ENCODE data around the gene RAB44.

The RAB44 gene

DNA sequence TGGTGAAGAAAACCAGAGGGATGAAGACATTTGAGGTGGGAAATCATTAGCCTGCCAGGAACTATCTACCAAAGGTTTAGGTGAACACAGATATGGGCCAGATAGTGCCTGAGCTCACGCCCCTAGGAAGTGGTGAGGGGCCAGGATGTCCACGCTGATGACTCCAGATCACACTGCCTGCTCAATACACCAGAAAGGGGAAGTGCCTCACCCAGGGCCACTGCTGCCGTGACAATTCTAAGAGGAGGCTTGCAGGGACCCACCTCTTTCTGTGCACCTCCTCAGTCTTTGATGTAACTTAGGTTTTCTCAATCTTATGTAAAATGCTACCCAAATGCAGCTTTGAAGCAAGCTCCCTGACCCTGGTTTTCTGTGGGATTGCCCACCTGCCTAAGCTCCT lies 5.4 kb upstream of the RAB44 start:
- H3K36me3 ChIP-seq (ENCODE audit: control insufficient read depth in 1 of 2, insufficient read depth in 2 of 2, low read length in 2 of 2) = peaks cover 0 to under 1% of the 10 kb centered on the region in 2 donors
- H3K4me1 ChIP-seq (ENCODE audit: control insufficient read depth in 1 of 2, insufficient read depth in 2 of 2, low read length in 2 of 2) = peaks cover 0 to 4% of the 10 kb centered on the region in 2 donors
- H3K9me3 ChIP-seq (ENCODE audit: control insufficient read depth in 1 of 2, low read length in 2 of 2) = no peaks in the 10 kb centered on the region
- H3K27ac ChIP-seq (ENCODE audit: low read length) = no peak overlapping the region
- no peaks in the 10 kb centered on the region for H3K27me3 ChIP-seq (ENCODE audit: low read depth, low read length)
- H3K4me3 ChIP-seq (ENCODE audit: low read depth in 1 of 2, low read length in 2 of 2) = no peak overlapping the region

DNA sequence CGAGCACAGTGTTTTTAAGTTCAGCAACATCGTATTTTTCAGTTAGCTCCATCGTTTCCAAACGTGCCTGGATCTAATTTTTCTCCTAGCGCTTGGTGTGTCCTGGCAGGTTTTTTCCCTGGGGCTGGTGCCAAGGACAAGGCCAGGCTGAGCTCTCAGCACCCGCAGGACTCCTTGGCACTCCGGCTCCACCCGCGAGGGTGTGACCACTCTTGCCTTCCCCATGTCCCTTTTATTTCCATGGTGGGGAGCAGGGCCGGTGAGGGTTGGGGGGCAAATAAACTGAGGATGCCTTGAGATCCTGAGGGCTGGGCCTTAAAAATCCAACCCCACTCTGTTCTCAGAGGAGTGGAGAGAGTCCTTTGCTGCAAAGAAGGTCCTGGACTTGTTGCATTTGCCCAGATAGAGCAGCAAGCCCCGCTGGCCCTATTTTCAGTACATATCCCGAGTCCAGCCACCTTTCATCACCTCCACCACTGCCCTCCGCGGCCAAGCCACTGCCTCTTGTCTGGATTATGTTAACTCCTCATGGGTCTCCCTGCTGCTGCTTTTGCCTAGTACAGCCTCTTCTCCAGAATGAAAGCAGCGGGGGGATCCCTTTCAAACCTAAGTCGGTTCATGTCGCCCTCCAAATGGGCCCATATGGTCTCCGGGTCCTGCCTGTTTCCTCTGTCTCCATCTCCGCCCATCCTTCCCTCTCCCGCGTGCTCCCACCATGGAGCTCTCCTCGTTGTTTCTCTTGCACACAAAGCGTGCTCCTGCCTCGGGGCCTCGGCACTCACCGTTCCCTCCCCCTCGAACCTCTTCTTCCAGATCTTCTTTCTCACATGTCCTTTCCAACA lies 4.5 kb upstream of the RAB44 start:
- H3K27ac ChIP-seq (ENCODE audit: low read length) = no peak overlapping the region
- no peaks in the 10 kb centered on the region for H3K9me3 ChIP-seq (ENCODE audit: control insufficient read depth in 1 of 2, low read length in 2 of 2)
- no peaks in the 10 kb centered on the region for H3K36me3 ChIP-seq (ENCODE audit: control insufficient read depth in 1 of 2, insufficient read depth in 2 of 2, low read length in 2 of 2)
- peaks cover 0 to 4% of the 10 kb centered on the region in 2 donors for H3K4me1 ChIP-seq (ENCODE audit: control insufficient read depth in 1 of 2, insufficient read depth in 2 of 2, low read length in 2 of 2)
- H3K4me3 ChIP-seq (ENCODE audit: low read depth in 1 of 2, low read length in 2 of 2) = no peak overlapping the region
- H3K27me3 ChIP-seq (ENCODE audit: low read depth, low read length) = no peaks in the 10 kb centered on the region

DNA sequence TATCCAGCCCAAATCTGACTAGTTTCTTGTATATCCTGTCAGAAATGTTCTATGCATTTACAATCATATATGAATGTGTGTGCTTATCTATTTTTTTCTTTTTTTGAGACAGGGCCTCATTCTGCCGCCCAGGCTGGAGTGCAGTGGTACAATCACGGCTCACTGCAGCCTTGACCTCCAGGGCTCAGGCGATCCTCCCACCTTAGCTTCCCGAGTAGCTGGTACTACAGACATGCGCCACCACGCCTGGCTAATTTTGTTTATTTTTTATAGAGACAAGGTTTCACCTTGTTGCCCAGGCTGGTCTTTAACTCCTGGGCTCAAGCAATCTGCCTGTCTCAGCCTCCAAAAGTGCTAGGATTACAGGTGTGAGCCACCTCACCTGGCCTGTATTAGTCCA lies 3.0 kb upstream of the RAB44 start:
- Histone ChIP-seq H3K9me3 (ENCODE audit: control insufficient read depth in 1 of 2, low read length in 2 of 2) (no peaks in the 10 kb centered on the region), H3K36me3 (ENCODE audit: control insufficient read depth in 1 of 2, insufficient read depth in 2 of 2, low read length in 2 of 2) (no peaks in the 10 kb centered on the region), H3K4me1 (ENCODE audit: control insufficient read depth in 1 of 2, insufficient read depth in 2 of 2, low read length in 2 of 2) (peaks cover 0 to 4% of the 10 kb centered on the region in 2 donors)

DNA sequence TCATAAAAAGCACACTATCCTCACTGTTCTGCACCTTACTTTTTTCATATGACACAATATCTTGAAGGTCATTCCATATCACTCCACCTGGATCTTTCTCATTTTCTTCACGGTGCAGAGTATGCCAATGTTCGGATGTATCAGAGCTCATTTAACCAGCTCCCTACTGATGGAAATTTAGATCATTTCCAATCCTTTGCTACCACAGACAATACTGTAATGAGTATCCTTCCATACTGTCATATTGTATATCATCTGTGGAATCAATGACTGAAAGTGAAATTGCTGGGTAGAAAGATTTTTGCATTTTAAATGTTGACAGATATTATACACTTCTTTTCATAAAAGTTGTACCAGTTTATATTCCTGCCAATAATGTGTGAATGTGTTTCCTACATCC lies 2.2 kb upstream of the RAB44 start:
- H3K36me3 ChIP-seq (ENCODE audit: control insufficient read depth in 1 of 2, insufficient read depth in 2 of 2, low read length in 2 of 2) = no peaks in the 10 kb centered on the region
- peaks cover 0 to 4% of the 10 kb centered on the region in 2 donors for H3K4me1 ChIP-seq (ENCODE audit: control insufficient read depth in 1 of 2, insufficient read depth in 2 of 2, low read length in 2 of 2)
- no peaks in the 10 kb centered on the region for H3K9me3 ChIP-seq (ENCODE audit: control insufficient read depth in 1 of 2, low read length in 2 of 2)
- no peaks in the 10 kb centered on the region for H3K27me3 ChIP-seq (ENCODE audit: low read depth, low read length)
- no peak overlapping the region for H3K27ac ChIP-seq (ENCODE audit: low read length)
- H3K4me3 ChIP-seq (ENCODE audit: low read depth in 1 of 2, low read length in 2 of 2) = no peak overlapping the region

More for the DNA sequence above, 3.0 kb upstream of the RAB44 start:
- no peak overlapping the region for H3K27ac ChIP-seq (ENCODE audit: low read length)
- no peaks in the 10 kb centered on the region for H3K27me3 ChIP-seq (ENCODE audit: low read depth, low read length)
- H3K4me3 ChIP-seq (ENCODE audit: low read depth in 1 of 2, low read length in 2 of 2) = no peak overlapping the region

DNA sequence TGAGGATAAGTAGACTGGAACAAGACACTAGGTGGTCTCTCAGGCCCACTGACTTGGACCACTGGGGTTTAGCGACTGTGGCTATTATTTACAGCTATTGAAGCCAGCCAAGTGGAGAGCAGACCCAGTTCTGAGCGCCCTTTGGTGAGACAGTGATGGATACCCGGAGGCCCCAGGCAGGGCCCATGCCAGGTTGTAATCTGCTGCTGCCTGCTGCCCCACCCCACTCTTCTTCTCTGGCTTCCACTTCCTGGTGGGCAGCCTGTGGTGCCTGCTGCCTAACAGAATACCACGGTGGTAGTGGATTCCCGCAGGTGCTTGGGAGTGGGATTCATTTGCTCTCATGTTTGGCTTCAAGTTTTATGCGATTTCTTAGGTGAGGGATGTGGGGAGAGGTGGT lies 570 bp downstream of the RAB44 start:
- no peak overlapping the region for H3K4me3 ChIP-seq (ENCODE audit: low read depth in 1 of 2, low read length in 2 of 2)
- H3K9me3 ChIP-seq (ENCODE audit: control insufficient read depth in 1 of 2, low read length in 2 of 2) = no peaks in the 10 kb centered on the region
- no peaks in the 10 kb centered on the region for H3K36me3 ChIP-seq (ENCODE audit: control insufficient read depth in 1 of 2, insufficient read depth in 2 of 2, low read length in 2 of 2)
- H3K27ac ChIP-seq (ENCODE audit: low read length) = no peak overlapping the region
- H3K4me1 ChIP-seq (ENCODE audit: control insufficient read depth in 1 of 2, insufficient read depth in 2 of 2, low read length in 2 of 2) = no peaks in the 10 kb centered on the region
- no peaks in the 10 kb centered on the region for H3K27me3 ChIP-seq (ENCODE audit: low read depth, low read length)

DNA sequence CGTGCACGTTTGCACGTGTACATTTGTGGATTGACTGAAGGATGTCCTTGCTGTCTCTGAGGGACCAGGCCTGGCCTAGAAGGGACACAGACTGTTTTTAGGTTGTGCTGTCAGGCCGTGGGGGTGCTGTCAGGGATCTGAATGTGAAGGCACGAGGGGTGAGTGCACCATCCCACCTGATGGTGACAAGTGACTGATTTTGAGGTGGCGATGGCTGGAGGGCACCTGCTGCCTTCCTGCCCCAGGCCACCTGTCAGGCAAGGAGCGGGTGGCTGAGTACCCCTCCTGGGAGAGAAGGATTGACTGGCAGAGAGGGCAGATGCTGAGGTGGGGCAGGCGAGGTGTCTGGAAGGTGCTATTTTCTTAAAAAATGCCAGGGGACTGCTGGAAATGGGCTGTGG lies 1.2 kb downstream of the RAB44 start:
- Histone ChIP-seq H3K9me3 (ENCODE audit: control insufficient read depth in 1 of 2, low read length in 2 of 2) (no peaks in the 10 kb centered on the region), H3K4me1 (ENCODE audit: control insufficient read depth in 1 of 2, insufficient read depth in 2 of 2, low read length in 2 of 2) (no peaks in the 10 kb centered on the region), H3K36me3 (ENCODE audit: control insufficient read depth in 1 of 2, insufficient read depth in 2 of 2, low read length in 2 of 2) (no peaks in the 10 kb centered on the region), H3K27me3 (ENCODE audit: low read depth, low read length) (no peaks in the 10 kb centered on the region), H3K4me3 (ENCODE audit: low read depth in 1 of 2, low read length in 2 of 2) (no peak overlapping the region), H3K27ac (ENCODE audit: low read length) (no peak overlapping the region)

DNA sequence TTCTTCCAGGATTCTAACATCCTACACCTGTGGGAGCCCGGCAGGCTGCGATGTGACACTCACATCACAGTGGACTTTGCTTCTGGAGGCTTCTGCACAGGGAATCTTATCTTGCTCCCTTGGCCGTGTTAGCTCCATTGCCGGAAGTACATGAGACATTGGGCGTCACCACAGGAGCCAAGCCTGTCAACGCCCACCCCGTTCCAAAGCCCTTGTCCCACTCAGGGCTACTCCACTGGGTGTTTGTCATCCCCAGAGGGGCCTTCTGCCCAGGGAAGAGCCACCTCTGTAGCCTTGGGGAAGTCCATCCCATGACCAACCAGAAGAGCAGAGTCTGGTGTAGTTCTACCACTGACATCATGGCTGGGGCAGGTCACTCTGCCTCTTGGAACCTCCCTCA lies 1.7 kb downstream of the RAB44 start:
- Histone ChIP-seq H3K4me1 (ENCODE audit: control insufficient read depth in 1 of 2, insufficient read depth in 2 of 2, low read length in 2 of 2) (no peaks in the 10 kb centered on the region), H3K27ac (ENCODE audit: low read length) (no peak overlapping the region), H3K4me3 (ENCODE audit: low read depth in 1 of 2, low read length in 2 of 2) (no peak overlapping the region), H3K36me3 (ENCODE audit: control insufficient read depth in 1 of 2, insufficient read depth in 2 of 2, low read length in 2 of 2) (no peaks in the 10 kb centered on the region), H3K9me3 (ENCODE audit: control insufficient read depth in 1 of 2, low read length in 2 of 2) (no peaks in the 10 kb centered on the region), H3K27me3 (ENCODE audit: low read depth, low read length) (no peaks in the 10 kb centered on the region)

DNA sequence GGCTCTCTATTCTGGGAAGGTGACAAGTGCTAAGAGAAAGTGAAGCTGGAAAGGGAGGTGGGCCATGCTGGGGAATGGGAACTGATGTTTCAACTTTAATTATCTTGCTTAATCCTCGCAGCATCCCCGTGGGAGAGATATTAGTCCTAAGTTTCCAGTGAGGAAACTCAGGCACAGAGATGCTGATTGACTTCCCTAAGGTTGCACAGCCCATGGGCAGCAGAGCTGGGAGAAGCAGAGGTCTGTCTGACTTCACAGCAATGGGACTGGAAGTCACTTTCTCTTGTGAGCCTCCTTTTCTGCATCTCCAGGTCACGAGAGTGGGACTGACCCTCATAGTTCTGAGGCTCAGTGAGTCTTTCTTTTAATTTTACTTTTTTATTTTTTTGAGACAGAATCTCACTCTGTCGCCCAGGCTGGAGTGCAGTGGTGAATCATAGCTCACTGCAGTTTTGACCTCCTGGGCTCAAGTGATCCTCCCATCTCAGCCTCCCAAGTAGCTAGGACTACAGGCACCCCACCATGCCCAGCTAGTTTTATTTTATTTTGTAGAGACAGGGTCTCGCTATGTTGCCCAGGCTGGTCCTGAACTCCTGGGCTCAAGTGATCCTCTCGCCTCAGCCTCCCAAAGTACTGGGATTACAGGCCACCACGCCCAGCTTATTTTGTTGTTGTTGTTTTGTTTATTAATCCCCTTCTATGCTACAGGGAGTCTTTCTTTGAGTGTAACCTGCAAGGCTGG lies 2.6 kb downstream of the RAB44 start:
- no peak overlapping the region for H3K4me3 ChIP-seq (ENCODE audit: low read depth in 1 of 2, low read length in 2 of 2)
- no peak overlapping the region for H3K27ac ChIP-seq (ENCODE audit: low read length)
- H3K27me3 ChIP-seq (ENCODE audit: low read depth, low read length) = no peaks in the 10 kb centered on the region
- H3K9me3 ChIP-seq (ENCODE audit: control insufficient read depth in 1 of 2, low read length in 2 of 2) = no peaks in the 10 kb centered on the region
- H3K4me1 ChIP-seq (ENCODE audit: control insufficient read depth in 1 of 2, insufficient read depth in 2 of 2, low read length in 2 of 2) = no peaks in the 10 kb centered on the region
- H3K36me3 ChIP-seq (ENCODE audit: control insufficient read depth in 1 of 2, insufficient read depth in 2 of 2, low read length in 2 of 2) = no peaks in the 10 kb centered on the region

DNA sequence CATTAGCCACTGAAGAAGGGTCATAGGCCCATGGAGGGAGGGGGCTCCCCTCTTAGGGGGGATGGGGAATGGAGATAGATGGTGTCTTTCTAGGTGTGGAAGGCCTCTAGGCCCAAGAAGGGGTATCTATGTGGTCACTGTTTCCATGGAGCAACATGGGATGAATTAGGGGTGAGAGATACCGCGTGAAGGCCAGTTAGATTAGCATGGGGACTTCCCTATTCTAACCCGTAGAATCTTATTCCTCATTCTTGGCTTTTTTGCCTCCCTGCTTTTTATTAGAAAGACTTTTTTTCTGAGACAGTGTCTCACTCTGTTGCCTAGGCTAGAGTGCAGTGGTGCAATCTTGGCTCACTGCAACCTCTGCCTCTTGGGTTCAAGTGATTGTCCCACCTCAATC lies 3.2 kb downstream of the RAB44 start:
- no peaks in the 10 kb centered on the region for H3K9me3 ChIP-seq (ENCODE audit: control insufficient read depth in 1 of 2, low read length in 2 of 2)
- H3K27me3 ChIP-seq (ENCODE audit: low read depth, low read length) = no peaks in the 10 kb centered on the region
- no peak overlapping the region for H3K27ac ChIP-seq (ENCODE audit: low read length)
- no peak overlapping the region for H3K4me3 ChIP-seq (ENCODE audit: low read depth in 1 of 2, low read length in 2 of 2)
- no peaks in the 10 kb centered on the region for H3K4me1 ChIP-seq (ENCODE audit: control insufficient read depth in 1 of 2, insufficient read depth in 2 of 2, low read length in 2 of 2)
- H3K36me3 ChIP-seq (ENCODE audit: control insufficient read depth in 1 of 2, insufficient read depth in 2 of 2, low read length in 2 of 2) = no peaks in the 10 kb centered on the region

DNA sequence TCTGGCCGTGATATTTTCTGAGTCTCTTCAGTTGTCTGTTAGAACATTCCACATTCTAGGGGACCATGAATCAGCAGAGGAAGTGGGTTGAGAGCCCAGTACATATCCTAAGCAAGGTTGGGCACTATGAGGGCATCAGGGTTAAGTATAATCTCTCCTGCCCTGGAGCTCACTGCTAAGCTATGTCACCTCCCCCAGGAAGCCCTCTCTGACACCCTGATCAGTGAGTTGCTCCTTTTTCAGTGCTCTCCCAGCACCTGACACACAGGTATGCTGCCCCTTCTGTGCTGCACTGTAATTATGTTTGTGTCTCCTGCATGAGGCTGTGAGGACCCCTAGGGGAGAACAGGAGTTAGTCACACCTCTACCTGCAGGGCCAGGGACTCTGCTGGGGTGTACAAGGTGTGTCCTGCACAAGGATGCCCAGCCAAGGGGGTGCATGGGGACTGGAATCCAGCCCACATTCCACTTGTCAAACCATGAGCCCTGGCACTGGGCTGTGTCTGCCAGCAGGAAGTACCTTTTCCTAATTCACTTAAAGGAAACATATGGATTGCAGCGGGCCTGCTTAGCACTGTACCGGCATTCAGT lies 3.9 kb downstream of the RAB44 start:
- Histone ChIP-seq H3K36me3 (ENCODE audit: control insufficient read depth in 1 of 2, insufficient read depth in 2 of 2, low read length in 2 of 2) (no peaks in the 10 kb centered on the region), H3K4me3 (ENCODE audit: low read depth in 1 of 2, low read length in 2 of 2) (no peak overlapping the region), H3K27ac (ENCODE audit: low read length) (no peak overlapping the region), H3K9me3 (ENCODE audit: control insufficient read depth in 1 of 2, low read length in 2 of 2) (no peaks in the 10 kb centered on the region), H3K27me3 (ENCODE audit: low read depth, low read length) (no peaks in the 10 kb centered on the region), H3K4me1 (ENCODE audit: control insufficient read depth in 1 of 2, insufficient read depth in 2 of 2, low read length in 2 of 2) (no peaks in the 10 kb centered on the region)

DNA sequence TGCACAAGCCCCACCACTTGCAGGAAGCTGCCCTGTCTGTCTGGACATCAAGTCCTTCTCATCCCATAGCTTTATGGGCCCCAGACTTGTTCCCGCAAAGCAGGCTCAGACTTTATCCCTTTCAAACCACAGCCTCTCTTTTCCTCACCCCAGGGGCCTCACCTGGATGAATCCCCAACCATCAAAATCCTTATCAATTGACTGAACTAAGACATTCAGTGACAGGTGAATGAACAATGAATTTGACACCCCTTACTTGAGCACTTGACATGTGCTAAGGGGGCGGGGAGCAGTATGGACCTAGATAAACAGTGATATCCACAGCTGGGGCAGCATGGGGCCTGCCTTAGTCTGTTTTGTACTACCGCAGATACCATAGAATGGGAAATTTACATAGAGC lies 5.0 kb downstream of the RAB44 start:
- no peaks in the 10 kb centered on the region for H3K9me3 ChIP-seq (ENCODE audit: control insufficient read depth in 1 of 2, low read length in 2 of 2)

More for the DNA sequence above, 5.0 kb downstream of the RAB44 start:
- H3K27me3 ChIP-seq (ENCODE audit: low read depth, low read length) = no peaks in the 10 kb centered on the region
- no peak overlapping the region for H3K4me3 ChIP-seq (ENCODE audit: low read depth in 1 of 2, low read length in 2 of 2)
- H3K36me3 ChIP-seq (ENCODE audit: control insufficient read depth in 1 of 2, insufficient read depth in 2 of 2, low read length in 2 of 2) = no peaks in the 10 kb centered on the region
- H3K27ac ChIP-seq (ENCODE audit: low read length) = no peak overlapping the region
- no peaks in the 10 kb centered on the region for H3K4me1 ChIP-seq (ENCODE audit: control insufficient read depth in 1 of 2, insufficient read depth in 2 of 2, low read length in 2 of 2)
